IPS-NIHi11 (cell line): ENCODE data around the gene KLF7.

Experiments used
- DNase-seq: peaks from one replicate; pipeline ENCODE4 v3.0.0; 2012; ENCODE audit warnings: mixed read lengths, low spot score

Gene KLF7

DNA sequence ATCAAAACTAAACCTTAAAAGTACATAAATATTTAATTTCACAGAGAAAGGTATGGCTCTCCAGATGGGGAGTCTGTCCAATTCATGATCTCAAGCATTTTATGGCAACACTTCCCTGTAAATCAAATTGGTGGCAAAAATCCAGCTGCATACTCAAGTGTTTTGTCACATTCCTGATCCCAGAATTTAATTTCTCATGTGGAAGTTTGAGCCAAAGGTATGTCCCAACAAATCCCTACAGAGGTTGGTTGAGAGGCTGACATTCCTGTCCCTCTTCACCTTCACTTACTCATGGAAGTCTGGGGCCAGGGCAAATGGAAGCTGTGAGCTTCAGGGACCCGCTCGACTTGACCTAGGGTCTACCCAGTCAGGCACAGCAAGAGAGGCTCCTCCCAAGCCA, 17.7 kb downstream of the KLF7 start:
- no peak for DNase-seq

DNA sequence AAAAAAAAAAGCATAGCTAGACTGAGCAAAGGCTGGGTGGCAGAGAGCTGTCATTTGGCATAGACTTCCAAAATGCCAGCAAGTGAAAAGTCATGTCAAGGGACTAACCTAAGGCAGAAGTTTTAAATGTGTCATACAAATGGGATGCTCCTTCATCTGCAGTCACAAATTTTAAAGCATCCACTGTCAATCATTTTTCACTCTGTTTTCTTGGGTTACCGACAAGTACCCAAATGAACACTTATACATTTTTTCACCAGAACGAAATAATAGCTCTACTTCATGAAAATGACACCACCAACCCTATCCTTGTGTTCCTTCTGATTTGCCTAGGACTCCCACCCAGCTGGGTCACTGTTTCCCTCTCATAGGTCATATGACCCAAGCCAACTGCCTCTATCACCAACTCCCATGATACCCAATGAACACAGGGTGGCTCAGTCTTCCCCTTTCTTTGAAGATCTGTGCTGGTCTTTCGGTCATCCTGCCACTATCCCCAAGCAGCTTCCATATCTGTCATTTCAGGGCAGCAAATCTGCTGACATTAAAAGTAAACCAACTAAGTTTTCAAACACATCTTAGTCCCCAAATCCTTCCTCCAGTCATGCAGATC, 21.5 kb downstream of the KLF7 start:
- no peak for DNase-seq

DNA sequence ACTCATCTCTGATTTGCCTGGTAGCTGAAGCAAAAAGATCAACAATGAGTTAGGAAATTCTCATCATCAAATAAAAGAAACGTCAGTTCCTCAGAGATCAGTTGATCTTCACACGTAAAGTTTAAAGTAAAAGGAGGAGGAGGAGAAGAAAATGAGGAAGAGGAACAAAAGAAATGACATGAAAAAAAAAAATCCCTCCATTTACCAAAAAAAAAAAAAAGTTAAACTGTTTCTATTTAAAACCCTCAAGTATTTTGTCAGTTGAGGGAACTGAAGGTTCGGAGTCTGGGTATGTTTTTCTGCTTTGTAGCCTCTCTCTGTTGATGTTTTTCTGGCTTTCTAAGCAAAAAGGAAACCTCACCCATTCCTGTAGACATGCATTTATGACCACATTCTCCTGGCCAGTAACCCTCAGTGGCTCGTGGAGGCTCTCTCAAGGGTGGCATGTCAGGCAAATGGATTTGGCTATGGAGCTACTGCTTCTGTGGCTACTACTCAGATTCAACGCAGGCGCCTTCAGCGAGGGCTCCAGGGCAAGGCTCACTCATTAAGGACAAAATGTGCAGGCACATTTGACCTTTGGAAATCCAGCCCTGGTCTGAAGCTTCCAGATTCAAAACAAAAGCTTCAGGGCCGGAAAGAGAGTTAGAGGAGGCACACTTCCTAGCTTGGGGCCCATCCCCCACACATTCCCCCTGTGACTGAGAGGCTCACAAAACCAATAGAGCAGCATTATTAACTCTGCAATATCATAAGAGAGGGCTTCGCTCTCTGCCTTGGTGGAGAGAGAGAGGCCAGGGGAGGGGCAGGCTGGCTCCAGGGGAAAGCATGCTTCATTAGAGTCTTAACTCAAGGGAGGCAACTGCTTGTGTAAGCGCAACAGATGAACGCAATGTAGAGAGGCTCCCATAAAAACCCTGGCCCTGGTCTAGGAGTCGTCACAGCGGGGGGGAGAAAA, 22.3 kb downstream of the KLF7 start:
- DNase-seq = no peak

DNA sequence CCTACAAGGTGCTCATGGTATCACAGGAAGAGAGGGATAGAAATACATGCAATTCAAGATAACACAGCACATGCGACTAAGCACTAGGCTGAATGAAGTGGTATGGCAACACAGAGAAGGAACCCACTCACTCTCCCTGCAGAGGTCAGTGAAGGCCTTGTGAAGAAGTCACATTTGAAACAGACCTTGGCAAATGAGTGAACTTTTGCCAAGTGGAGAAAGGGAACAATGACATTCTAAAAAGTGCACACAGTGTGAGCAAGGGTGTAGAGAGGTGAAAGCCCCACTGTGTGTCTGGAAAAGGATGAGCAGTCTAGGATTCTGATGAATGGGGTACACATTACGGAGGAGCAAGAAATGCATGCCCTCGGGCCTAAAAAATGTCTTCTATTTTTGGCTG, 23.3 kb downstream of the KLF7 start:
- DNase-seq = no peak

GRCh38 chr2:207141386-207141785, 24.4 kb downstream of the KLF7 start:
- DNase-seq = no peak

DNA sequence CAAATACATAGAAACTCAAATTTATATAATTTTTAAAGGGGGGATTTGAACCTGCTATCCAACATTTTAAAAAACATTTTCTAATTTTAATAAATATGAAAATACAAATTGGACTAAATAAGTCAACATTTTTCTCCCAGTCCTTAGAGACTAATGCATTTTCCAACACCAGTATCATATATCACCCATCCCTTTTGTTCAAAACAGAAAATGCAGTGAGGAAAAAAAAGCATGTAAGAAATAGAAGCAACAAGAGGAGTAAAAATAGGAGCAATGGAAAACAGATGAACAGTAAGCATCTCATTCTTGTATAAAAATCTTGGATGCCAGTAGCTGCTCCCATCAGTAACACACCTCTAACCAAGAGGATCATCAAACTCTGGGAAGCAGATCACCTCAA, 25.5 kb downstream of the KLF7 start:
- no peak for DNase-seq

DNA sequence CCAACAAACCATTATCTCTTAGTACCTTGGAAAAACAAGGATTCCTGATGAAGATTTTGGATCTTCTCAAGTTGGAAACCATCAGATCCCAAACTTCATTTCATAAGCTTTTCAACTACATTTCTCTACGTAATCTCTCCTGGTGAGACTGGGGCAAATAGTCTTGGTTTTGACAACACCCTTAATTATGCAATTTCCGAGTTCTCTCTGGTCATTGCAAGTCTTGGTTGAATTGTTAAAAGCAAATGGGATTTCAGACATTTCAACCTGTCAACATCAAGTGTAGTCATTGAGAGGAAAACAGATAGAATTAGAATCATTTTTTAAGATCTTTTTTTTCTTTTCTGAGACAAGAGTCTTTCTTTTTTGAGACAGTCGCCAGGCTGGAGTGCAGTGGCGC, 26.2 kb downstream of the KLF7 start:
- DNase-seq = no peak

DNA sequence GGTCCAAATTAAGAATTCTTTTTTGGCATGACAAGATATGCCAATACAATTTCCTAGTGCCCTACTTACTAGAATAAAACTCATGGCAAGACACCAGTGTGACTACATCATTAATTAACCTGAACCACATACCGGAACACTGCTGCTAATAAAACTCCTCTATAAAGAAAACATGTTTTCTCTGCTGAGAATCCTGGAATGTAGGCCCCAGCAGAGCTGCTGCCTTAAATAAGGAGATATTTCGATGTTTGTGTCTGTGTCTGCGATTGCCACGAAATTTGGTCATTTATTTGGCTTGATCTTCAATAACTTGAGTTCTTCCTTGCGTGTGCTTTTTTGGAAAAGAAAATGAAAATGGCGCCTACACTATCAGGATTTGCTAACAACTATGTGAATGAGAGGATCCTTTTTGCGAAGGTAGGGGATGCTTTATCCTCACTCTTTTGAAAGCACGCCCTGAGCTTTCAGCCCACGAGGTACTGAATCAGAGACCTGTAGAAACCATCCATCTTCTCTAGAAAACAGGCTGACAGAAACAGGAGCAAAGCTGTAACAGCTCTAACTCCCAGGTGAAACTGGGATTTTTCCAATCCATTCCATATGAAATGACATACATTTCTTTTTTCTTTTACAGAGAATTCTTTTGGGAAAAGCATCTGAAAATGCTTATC, 27.0 kb downstream of the KLF7 start:
- no peak for DNase-seq

DNA sequence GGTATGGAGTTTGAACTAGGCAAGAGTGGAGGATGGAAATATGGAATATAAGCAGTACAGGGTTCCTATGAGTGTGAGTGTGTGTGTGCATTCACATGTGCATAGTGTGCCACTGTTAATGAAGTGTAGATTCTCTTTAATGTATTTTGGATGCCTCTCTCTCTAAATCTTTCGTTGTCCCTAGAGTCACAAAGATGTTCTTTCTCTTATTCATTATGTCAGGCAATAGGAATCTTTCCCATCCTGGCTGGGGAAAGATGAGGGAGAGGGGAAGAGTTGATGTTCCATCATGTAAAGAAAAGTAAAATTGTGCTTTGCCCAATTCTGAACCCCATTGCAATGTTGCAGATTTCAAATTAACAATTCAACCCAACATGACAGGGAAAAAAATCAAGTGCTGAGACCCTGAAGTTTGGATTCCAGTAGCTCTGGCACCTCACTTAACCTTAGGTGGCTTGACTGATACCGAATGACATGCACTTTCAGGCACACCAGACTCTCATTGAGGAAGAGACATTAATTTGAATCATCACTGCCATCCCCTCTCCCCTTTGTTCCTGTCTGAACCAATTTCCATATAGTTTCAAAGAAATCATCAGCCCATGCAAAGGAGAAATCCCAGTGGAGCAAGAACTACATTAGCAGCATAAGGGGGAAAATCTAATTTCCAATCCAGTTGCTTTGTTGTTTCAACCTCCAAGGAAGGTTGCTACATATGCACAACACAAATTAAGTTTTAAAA, 28.0 kb downstream of the KLF7 start:
- DNase-seq = no peak

DNA sequence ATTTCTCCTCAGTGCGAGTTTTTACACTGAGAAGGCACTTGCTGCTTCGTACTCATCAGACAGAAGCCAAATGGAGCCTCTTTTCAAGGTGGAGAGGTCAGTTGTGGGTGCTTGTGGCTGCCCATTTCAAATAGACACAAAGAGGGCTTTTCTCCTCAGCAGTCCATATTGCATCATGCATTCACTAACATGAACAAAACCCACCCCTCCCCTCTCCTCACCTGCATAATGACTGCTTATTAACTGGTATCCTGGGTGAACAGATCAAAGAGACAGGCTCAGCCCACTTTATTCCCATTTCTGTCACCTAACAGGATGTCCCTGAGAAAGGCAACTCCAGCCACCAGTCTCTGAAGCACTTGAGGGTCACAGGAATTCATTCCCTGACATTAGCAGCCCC, 28.9 kb downstream of the KLF7 start:
- DNase-seq = no peak

DNA sequence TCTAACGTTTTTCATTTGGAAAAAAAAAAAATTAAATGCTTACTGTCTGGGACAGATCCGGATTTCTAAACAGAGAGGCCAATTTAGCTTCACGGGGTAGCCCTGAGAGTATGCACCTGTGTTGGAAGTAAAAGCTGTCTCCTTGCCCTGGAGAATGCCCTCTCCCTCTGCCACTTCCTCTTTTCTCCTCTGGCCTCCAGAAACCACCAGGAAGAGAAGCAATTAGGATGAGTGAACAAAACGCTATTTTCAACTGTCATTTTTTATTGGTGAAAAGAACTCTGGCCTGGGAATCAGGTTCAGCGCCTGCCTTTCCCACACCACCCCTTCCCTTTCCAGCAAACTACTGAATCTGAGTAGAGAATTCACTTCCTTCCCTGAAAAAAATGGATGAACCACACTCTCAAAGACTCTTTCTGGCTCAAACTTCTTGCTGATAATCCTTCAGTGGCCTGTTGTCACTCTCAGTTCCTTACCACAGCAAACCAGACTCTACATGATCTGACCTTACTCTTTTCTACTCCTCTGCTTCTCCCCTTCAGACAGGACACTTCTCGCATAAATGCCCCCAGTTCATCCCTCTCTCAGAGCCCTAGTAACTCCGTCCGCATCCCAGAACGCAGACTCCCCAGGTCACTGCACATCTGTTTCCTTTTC, 29.8 kb downstream of the KLF7 start:
- DNase-seq = no peak

- no peak for DNase-seq
These were observed 30.4 kb downstream of the KLF7 start for GRCh38 chr2:207135340-207135739.

- DNase-seq = peak; percentile 38
These were observed 31.8 kb downstream of the KLF7 start for GRCh38 chr2:207133820-207134519.

- no peak for DNase-seq
These were observed 32.3 kb downstream of the KLF7 start for GRCh38 chr2:207133458-207133819.

- DNase-seq = no peak
These were observed 33.7 kb downstream of the KLF7 start for GRCh38 chr2:207132019-207132418.

DNA sequence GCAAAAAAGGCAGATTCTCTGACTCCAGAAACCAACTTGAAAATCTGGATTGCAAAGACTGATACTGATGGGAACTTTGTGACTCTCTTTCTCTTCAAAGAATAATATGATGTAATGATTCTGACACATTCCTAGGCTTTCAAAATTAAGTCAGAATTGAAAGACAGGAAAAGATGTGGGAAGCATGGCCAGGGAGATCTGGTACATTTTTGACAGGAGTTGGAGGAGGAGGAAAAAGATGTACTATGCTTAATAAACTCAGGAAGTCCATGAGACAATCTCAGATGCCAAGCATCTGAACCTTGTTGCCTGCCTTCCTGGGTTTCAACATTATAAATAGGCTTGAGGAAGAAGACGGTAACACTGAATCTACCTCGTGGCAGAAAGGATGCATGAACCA, 34.2 kb downstream of the KLF7 start:
- DNase-seq = no peak

GRCh38 chr2:207130958-207131521, 34.7 kb downstream of the KLF7 start:
- DNase-seq = no peak

DNA sequence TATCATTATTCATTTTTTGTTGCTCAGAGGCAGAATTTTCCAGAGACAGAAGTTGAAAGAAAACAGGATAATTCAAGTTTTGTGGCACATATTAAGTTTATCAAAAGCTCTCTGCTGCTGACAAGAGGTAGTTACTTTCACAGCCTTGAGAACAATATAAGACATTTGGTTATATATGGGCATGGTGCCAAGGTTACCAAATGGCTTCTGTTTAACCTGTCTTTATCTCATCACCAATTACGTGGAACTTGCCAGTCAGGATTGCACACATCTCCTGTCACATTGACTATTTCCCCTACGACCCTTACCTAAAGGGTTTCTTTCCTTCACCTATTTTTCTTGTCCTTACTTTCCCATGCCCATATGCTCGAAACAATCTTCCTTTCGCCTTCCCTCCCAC, 35.9 kb downstream of the KLF7 start:
- DNase-seq = no peak

- DNase-seq = no peak
These were observed 36.9 kb downstream of the KLF7 start for GRCh38 chr2:207128867-207129266.

DNA sequence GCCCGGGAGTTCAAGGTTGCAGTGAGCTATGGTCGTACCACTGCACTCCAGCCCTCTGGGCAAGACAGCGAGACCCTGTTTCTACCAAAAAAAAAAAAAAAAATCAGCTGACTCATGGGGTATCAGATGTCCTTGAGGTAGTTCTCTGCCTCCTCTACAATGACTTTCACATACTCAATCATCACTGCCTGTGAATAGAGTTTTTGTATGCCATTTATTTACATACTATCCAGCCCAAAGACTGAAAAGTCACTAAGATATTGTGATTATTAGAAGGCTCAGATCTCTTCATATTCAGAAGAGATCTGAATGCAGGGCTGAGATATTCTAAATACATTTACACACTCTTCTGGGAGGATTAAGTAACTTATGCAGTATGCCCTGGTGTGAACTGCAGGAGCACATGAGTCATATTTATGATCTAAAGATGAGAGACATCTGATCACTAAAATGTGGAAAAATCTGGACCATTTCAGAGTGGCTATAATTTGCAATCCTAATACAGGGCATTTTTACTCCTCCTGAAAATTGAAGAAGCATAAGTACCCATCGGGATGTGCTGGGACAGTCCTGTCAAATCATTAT, 38.9 kb downstream of the KLF7 start:
- no peak for DNase-seq
